ENCODE measurements around the gene CIDEB.

Gene CIDEB

GRCh38 chr14:24285351-24285750 lies 22.4 kb downstream of the CIDEB start:
- H3K4me3 ChIP-seq (ENCODE audit: low read depth, low read length): no peak overlapping the region
- TF ChIP-seq, protein P1, sequence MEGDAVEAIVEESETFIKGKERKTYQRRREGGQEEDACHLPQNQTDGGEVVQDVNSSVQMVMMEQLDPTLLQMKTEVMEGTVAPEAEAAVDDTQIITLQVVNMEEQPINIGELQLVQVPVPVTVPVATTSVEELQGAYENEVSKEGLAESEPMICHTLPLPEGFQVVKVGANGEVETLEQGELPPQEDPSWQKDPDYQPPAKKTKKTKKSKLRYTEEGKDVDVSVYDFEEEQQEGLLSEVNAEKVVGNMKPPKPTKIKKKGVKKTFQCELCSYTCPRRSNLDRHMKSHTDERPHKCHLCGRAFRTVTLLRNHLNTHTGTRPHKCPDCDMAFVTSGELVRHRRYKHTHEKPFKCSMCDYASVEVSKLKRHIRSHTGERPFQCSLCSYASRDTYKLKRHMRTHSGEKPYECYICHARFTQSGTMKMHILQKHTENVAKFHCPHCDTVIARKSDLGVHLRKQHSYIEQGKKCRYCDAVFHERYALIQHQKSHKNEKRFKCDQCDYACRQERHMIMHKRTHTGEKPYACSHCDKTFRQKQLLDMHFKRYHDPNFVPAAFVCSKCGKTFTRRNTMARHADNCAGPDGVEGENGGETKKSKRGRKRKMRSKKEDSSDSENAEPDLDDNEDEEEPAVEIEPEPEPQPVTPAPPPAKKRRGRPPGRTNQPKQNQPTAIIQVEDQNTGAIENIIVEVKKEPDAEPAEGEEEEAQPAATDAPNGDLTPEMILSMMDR (IDR thresholded peaks at IDR 0.05; ENCODE audit: borderline replicate concordance, insufficient read depth, low read depth, low read length): no peak

DNA sequence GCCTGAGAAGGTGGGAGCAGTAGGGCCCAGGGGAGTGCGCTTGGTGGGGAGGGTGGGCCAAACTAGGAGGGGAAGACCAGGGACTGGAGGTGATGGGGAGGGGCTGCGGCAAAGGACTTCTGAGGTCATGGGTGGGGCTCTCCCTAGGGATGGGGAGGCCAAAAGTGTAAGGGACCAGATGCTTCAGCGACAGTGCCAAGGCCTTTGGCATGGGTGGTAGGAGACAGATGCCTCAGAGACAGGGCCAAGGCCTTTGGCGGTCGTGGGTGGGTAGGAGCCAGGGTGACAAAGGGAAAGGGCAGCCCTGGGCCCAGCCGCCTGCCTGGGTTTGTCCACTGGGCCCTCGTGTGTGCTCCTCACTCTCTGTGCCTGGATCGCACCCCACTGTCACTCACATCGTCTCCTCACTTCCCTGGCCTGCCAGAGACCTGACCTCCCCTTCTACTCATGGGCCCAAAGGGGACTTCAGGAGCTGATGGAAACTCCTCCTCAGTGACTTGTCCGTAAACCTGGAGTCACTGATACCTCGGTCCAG lies 23.2 kb downstream of the CIDEB start:
- TF ChIP-seq, protein P1 (IDR thresholded peaks at IDR 0.05; ENCODE audit: borderline replicate concordance, insufficient read depth, low read depth, low read length): no peak

GRCh38 chr14:24283796-24284460 lies 23.8 kb downstream of the CIDEB start:
- TF ChIP-seq, protein P1 (IDR thresholded peaks at IDR 0.05; ENCODE audit: borderline replicate concordance, insufficient read depth, low read depth, low read length): no peak
- H3K4me3 ChIP-seq (ENCODE audit: low read depth, low read length): no peak overlapping the region

More for the DNA sequence above, 23.2 kb downstream of the CIDEB start:
- no peak overlapping the region for H3K4me3 ChIP-seq (ENCODE audit: low read depth, low read length)

DNA sequence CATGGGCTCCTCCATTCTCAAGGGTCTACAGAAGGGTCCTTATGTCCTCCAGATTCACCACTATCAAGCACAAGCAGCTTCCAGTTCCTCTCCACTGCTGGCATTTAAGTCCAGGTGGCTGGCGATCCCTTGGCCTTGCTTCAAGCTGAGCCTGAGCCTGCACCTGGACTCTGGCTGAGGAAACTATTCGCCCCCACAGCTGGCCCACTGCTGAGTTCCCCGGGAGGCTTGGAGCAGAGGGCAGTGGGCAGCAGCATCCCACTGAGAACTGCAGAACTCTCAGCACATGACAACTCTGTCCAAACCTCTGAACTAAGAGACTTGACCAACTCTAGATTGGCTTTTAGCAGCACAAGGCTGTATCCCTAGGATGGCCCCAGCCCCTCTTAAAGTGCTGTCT lies 25.0 kb downstream of the CIDEB start:
- no peak overlapping the region for H3K4me3 ChIP-seq (ENCODE audit: low read depth, low read length)
- TF ChIP-seq, protein P1 (IDR thresholded peaks at IDR 0.05; ENCODE audit: borderline replicate concordance, insufficient read depth, low read depth, low read length): no peak

GRCh38 chr14:24281636-24282035 lies 26.1 kb downstream of the CIDEB start:
- no peak overlapping the region for H3K4me3 ChIP-seq (ENCODE audit: low read depth, low read length)
- TF ChIP-seq, protein P1 (IDR thresholded peaks at IDR 0.05; ENCODE audit: borderline replicate concordance, insufficient read depth, low read depth, low read length): no peak

GRCh38 chr14:24280797-24281460 lies 26.8 kb downstream of the CIDEB start:
- no peak overlapping the region for H3K4me3 ChIP-seq (ENCODE audit: low read depth, low read length)
- TF ChIP-seq, protein P1 (IDR thresholded peaks at IDR 0.05; ENCODE audit: borderline replicate concordance, insufficient read depth, low read depth, low read length): no peak

Measured in GM12875 (cell line).